Suppressor macrophage treated with lipopolysaccharide for 1 hour (primary cell): ENCODE data around the gene VASH1.
A peak's percentile ranks its signal among the peaks of the same experiment; 100 is the strongest.

Experiments
- DNase-seq, 3 donors: peaks; one replicate each; pipeline ENCODE4 v3.0.0-alpha.2; 2020 to 2022

The VASH1 gene

GRCh38 chr14:76786601-76787000, 25.3 kb downstream of the VASH1 start:
- DNase-seq: no peak

- DNase-seq: no peak
Observed at GRCh38 chr14:76792422-76792821, 31.2 kb downstream of the VASH1 start.

GRCh38 chr14:76793324-76793723, 32.1 kb downstream of the VASH1 start:
- DNase-seq: no peak

GRCh38 chr14:76793956-76794355, 32.7 kb downstream of the VASH1 start:
- DNase-seq: peak in 1 of 3 donors; percentile 31

- DNase-seq: no peak
Observed at GRCh38 chr14:76806446-76806845, 45.2 kb downstream of the VASH1 start.

GRCh38 chr14:76808011-76808410, 46.7 kb downstream of the VASH1 start:
- DNase-seq: peak; percentile 35 to 51 (median 48)

- DNase-seq: no peak
Observed at GRCh38 chr14:76808990-76809389, 47.7 kb downstream of the VASH1 start.

GRCh38 chr14:76810525-76810924, 49.3 kb downstream of the VASH1 start:
- DNase-seq: no peak

GRCh38 chr14:76810953-76811400, 49.7 kb downstream of the VASH1 start:
- peak; percentile 57 to 67 (median 66) for DNase-seq

GRCh38 chr14:76811561-76811960, 50.3 kb downstream of the VASH1 start:
- DNase-seq: no peak

GRCh38 chr14:76812093-76812421, 50.8 kb downstream of the VASH1 start:
- no peak for DNase-seq

- peak; percentile 93 to 98 (median 98) for DNase-seq
Observed at GRCh38 chr14:76812422-76813383, 51.4 kb downstream of the VASH1 start, which contains the start of gene ANGEL1. Gene ANGEL1 (minus strand): TSS chr14:76812882. CDS start chr14:76812827, 55 bp downstream.

GRCh38 chr14:76814726-76815645, 53.7 kb downstream of the VASH1 start:
- no peak for DNase-seq

- peak in 1 of 3 donors; percentile 38 for DNase-seq
Observed at GRCh38 chr14:76820700-76821099, 59.4 kb downstream of the VASH1 start.

- DNase-seq: peak; percentile 64 to 77 (median 66)
Observed at GRCh38 chr14:76826122-76826521, 64.9 kb downstream of the VASH1 start, which contains the start of gene LRRC74A. Gene LRRC74A (plus strand): TSS chr14:76826408. CDS start chr14:76826698, 290 bp downstream.

GRCh38 chr14:76827696-76828296, 66.5 kb downstream of the VASH1 start:
- no peak for DNase-seq

GRCh38 chr14:76828339-76829012, 67.2 kb downstream of the VASH1 start:
- peak in 2 of 3 donors; percentile 75 to 77 for DNase-seq

GRCh38 chr14:76829013-76829365, 67.7 kb downstream of the VASH1 start:
- DNase-seq: peak; percentile 95 to 97 (median 97)

GRCh38 chr14:76829650-76830421, 68.6 kb downstream of the VASH1 start:
- no peak for DNase-seq

- peak; percentile 71 to 81 (median 77) for DNase-seq
Observed at GRCh38 chr14:76830556-76830955, 69.3 kb downstream of the VASH1 start.

- DNase-seq: peak; percentile 88 to 96 (median 94)
Observed at GRCh38 chr14:76832503-76832988, 71.3 kb downstream of the VASH1 start.
